Mucosa of stomach (tissue), 1 donor: ENCODE results near the gene GADD45GIP1.
"Not testable (repeated sequence)": the region's sequence is repeated elsewhere in the genome, so short reads cannot be mapped to it uniquely, and the experiment has no call there.

Source experiments
- H3K27me3 ChIP-seq: one replicate; pipeline ENCODE4 v1.7.0; 2013; ENCODE audit warnings: mild to moderate bottlenecking, low read length; ENCODE audit not compliant: control insufficient read depth, insufficient read depth
- H3K36me3 ChIP-seq: one replicate; pipeline ENCODE4 v1.7.0; 2013; ENCODE audit warnings: low read length; ENCODE audit not compliant: control insufficient read depth, insufficient read depth
- H3K4me1 ChIP-seq: one replicate; pipeline ENCODE4 v1.7.0; 2013; ENCODE audit warnings: mild to moderate bottlenecking, low read length; ENCODE audit not compliant: control insufficient read depth, insufficient read depth
- H3K4me3 ChIP-seq: one replicate; pipeline ENCODE4 v1.7.0; 2013; ENCODE audit warnings: low read length
- H3K9ac ChIP-seq: one replicate; pipeline ENCODE4 v1.7.0; 2013; ENCODE audit warnings: mild to moderate bottlenecking, low read length, moderate library complexity
- H3K9me3 ChIP-seq: one replicate; pipeline ENCODE4 v1.7.0; 2013; ENCODE audit warnings: mild to moderate bottlenecking, low read length, moderate library complexity; ENCODE audit not compliant: control insufficient read depth
- donor health status: Pancreatic carcinoma.

The GADD45GIP1 gene

DNA sequence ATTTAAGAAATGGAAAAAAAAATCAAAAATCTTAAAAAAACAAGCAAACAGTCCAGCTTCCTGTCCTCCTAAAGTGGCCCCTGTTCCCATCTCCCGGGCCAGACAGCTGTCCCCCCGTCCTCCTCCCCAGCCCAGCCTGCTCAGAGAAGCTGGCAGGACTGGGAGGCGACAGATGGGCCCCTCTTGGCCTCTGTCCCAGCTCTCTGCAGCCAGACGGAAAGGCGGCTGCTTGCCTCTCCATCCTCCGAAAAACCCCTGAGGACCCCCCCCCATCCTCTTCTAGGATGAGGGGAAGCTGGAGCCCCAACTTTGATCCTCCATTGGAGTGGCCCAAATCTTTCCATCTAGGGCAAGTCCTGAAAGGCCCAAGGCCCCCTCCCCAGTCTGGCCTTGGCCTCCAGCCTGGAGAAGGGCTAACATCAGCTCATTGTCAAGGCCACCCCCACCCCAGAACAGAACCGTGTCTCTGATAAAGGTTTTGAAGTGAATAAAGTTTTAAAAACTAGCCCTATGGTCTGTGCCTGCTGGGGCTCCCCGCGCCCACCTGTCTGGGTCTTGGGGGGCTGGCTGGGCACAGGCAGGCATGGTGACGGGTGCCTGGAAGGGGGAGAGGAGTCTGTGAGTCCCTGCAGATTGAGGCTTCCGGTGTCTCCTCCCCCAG, 3.8 kb downstream of the GADD45GIP1 start:
- peaks cover 15% of the 10 kb centered on the region for H3K36me3 ChIP-seq
- H3K9ac ChIP-seq: no peak overlapping the region
- no peaks in the 10 kb centered on the region for H3K27me3 ChIP-seq
- peaks cover 14% of the 10 kb centered on the region for H3K4me1 ChIP-seq
- no peaks in the 10 kb centered on the region for H3K9me3 ChIP-seq
- no peak overlapping the region for H3K4me3 ChIP-seq

DNA sequence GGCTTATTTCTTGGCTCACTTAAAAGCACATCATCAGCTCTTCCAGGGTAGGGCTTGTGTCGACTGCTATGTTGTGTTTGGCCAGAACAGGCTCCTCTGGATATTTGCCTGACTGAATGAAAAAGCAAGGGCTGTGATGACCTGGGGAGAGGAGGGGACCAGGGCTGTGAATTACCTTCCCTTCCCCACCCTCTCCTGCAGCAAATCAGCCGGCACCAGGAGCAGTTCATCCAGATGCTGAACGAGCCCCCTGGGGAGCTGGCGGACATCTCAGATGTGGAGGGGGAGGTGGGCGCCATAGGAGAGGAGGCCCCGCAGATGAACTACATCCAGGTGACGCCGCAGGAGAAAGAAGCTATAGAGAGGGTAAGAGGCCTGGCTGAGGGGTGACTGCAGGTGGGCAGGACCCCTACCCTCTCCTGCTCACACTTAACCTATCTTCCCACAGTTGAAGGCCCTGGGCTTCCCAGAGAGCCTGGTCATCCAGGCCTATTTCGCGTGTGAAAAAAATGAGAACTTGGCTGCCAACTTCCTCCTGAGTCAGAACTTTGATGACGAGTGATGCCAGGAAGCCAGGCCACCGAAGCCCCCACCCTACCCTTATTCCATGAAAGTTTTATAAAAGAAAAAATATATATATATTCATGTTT, 4.4 kb downstream of the GADD45GIP1 start:
- peaks cover 15% of the 10 kb centered on the region for H3K36me3 ChIP-seq
- H3K4me1 ChIP-seq: peaks cover 19% of the 10 kb centered on the region
- no peak overlapping the region for H3K9ac ChIP-seq
- H3K27me3 ChIP-seq: no peaks in the 10 kb centered on the region
- H3K9me3 ChIP-seq: no peaks in the 10 kb centered on the region
- no peak overlapping the region for H3K4me3 ChIP-seq

DNA sequence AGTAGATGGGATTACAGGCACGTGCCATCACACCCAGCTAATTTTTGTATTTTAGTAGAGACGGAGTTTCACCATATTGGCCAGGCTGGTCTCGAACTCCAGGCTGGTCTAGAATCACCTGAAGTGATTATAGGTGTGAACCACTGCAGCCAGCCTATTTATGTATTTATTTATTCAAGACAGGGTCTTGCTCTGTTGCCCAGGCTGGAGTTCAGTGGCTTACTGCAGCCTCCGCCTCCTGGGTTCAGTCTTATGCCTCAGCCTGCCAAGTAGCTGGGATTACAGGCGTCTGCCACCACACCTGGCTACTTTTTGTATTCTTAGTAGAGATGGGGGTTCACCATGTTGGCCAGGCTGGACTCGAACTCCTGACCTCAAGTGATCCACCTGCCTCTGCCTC, 5.0 kb downstream of the GADD45GIP1 start:
- not testable (repeated sequence) for H3K4me3 ChIP-seq, H3K27me3 ChIP-seq, H3K9me3 ChIP-seq, H3K9ac ChIP-seq
- Histone ChIP-seq H3K4me1 (peaks cover 25% of the 10 kb centered on the region), H3K36me3 (peaks cover 15% of the 10 kb centered on the region)

DNA sequence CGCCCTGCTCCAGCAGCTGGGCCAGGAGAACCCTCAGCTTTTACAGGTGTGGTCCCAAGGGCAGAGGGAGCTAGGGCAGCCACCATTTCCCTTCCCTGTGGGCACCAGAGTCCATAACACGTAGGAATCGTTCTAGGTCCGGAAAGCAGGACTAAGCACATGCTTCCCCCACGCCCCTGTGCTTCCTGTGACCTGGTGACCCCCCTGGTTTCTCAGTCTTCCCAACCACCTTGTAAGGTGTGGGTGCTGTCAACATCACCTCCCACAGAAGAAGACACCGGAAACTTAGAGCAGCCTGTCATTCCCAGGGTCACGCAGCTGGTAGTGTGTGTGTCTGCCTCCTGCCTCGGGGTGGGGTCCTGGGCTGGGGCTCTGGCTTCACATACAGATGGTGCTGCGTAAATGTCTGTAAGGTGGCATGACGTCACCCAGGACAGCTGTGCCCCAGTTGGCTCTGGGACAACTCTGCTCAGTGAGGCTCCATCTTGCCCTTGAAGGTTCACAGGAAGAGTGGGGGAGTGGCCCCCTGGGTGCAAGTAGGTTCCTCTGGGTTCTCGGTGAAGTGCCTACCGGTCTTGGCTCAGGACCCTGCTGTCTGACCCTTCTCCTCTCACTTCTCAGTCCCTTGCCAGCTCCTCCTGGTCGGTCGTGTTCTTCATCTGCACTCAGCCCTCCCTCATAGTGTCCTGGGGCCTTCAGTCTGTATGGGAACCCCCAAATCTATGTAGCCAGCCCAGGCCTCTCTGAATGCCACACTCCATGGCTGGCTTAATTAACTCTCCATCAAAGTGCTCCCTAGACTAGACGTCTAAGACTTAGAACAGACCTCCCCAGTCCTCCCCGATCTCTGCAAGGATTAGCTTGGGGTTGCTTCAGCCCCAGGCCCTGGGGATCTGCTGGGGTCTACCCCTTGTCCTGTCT, 7.4 kb downstream of the GADD45GIP1 start:
- Histone ChIP-seq H3K9ac (no peak overlapping the region), H3K4me1 (peaks cover 26% of the 10 kb centered on the region), H3K36me3 (peaks cover 15% of the 10 kb centered on the region), H3K9me3 (no peaks in the 10 kb centered on the region), H3K4me3 (no peak overlapping the region), H3K27me3 (no peaks in the 10 kb centered on the region)

DNA sequence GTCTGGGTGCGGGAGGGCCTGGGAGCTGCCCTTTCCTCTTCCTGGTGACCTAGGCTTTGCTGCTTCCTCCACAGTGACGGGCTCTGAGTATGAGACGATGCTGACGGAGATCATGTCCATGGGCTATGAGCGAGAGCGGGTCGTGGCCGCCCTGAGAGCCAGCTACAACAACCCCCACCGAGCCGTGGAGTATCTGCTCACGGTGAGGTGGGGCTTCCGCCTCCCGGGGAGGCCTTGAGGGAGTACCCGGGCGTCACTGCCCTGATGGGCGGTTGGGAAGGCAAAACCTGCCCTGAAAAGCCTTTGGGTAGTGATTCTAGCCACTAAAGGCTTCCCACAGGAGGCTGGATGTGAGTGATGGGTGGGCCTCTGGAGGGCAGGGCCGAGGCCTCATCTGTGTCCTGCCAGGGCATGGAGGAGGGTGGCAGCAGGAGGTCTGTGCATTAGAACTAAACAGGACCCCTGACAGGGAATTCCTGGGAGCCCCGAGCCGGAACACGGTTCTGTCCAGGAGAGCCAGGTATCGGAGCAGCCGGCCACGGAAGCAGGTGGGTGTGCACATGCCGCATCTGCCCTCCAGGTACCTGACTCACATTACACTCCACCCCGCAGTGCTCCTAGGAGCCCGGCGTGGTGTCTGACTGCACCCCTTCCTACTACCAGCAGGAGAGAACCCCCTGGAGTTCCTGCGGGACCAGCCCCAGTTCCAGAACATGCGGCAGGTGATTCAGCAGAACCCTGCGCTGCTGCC, 8.2 kb downstream of the GADD45GIP1 start:
- Histone ChIP-seq H3K9me3 (no peaks in the 10 kb centered on the region), H3K4me3 (no peak overlapping the region), H3K4me1 (peaks cover 20% of the 10 kb centered on the region), H3K36me3 (peaks cover 15% of the 10 kb centered on the region), H3K9ac (no peak overlapping the region), H3K27me3 (no peaks in the 10 kb centered on the region)

DNA sequence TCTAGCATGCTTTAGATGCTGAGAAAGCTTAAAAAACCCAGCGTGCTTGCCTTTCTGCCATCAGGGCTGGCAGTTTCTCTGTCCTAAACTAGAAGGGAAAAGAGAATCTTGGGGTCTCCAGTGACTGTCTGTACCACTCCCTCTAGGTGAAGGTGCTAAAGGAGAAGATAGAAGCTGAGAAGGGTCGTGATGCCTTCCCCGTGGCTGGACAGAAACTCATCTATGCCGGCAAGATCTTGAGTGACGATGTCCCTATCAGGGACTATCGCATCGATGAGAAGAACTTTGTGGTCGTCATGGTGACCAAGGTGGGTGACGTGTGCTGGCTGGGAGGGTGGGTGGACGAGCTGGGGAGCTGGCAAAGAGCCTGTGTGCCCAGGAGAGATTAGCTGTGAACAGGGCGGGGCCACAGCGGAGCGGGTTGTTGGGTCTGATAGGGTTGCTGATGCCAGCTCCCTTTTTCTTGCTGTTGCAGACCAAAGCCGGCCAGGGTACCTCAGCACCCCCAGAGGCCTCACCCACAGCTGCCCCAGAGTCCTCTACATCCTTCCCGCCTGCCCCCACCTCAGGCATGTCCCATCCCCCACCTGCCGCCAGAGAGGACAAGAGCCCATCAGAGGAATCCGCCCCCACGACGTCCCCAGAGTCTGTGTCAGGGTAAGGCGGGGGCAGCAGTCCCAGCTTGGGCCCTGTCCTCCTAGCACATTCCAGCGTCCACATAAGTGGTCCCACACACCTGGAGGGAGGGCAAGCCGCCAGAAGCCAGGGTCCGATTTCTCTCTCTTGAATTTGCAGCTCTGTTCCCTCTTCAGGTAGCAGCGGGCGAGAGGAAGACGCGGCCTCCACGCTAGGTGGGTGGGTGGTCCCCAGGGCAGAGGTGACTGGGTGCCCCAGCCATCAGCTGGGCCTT, 9.1 kb downstream of the GADD45GIP1 start:
- peaks cover 28% of the 10 kb centered on the region for H3K4me1 ChIP-seq

DNA sequence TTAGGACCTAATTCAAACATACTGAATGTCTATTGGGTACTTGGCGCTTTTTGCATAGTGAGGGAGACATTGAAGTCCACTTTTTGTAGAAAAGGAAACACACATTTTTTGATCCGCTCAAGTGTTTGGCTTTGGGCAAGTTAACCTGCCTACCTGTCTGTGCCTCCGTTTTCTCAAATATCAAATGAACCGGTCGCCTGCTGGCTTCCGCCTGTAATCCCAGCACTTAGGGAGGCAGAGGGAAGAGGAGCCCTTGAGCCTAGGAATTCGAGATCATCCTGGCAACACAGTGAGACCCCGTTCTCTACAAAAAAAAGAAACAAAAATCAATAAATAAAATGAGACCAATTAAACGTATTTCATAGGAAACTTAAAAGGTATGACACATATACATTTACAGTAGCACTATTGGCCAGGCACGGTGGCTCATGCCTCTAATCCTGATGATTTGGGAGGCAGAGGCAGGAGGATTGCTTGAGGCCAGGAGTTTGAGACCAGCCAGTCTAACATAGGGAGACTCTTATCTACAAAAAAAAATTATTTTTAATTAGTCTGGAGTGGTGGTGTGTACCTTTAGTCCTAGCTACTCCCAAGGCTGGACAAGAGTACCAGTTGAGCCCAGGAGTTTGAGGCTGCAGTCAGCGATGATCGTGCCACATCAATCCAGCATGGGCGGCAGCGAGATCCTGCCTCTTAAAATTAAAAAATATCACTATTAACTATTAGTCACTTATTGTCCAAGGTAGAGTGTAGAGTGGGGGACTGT, 10.1 kb downstream of the GADD45GIP1 start:
- Histone ChIP-seq H3K4me1 (peaks cover 28% of the 10 kb centered on the region), H3K9ac (peak overlapping the region; percentile 69), H3K9me3 (no peaks in the 10 kb centered on the region), H3K27me3 (no peaks in the 10 kb centered on the region), H3K4me3 (no peak overlapping the region), H3K36me3 (peaks cover 28% of the 10 kb centered on the region)

More for the DNA sequence above, 9.1 kb downstream of the GADD45GIP1 start:
- H3K27me3 ChIP-seq: no peaks in the 10 kb centered on the region
- H3K36me3 ChIP-seq: peaks cover 22% of the 10 kb centered on the region
- no peaks in the 10 kb centered on the region for H3K9me3 ChIP-seq
- H3K4me3 ChIP-seq: no peak overlapping the region
- H3K9ac ChIP-seq: no peak overlapping the region

DNA sequence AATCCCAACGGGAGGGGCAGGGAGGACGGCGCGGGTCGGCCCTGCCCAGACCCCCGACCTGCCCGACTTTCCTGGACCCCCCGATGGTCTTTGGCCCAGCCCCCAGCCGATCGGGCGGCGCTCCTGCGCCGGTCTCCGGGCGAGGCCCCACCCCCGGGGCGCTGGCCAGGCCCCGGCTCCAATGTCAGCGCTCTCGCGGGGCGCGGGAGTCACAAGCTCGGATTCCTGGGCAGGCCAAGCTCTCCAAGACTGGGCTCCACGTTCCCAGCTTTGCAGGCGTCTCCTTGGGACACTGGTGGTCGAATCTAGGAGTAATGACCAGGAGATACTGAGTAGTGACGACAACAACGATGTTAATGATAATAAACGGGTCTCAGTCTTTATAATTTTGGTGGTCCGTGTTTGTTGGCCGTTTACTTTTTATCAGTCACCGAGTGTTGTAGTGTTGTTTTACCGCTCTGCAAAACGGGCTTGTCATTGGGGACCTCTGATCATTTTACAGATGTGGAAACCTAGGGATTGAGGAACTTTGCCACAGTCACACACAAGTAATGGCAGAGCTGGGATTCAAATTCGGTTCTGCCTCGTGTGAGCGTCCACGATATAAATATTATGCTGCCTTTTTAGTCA, 10.8 kb downstream of the GADD45GIP1 start:
- H3K4me1 ChIP-seq: peaks cover 33% of the 10 kb centered on the region
- H3K9me3 ChIP-seq: no peaks in the 10 kb centered on the region
- peak overlapping the region; percentile 53 for H3K4me3 ChIP-seq
- H3K27me3 ChIP-seq: no peaks in the 10 kb centered on the region
- H3K36me3 ChIP-seq: peaks cover 28% of the 10 kb centered on the region
- peak overlapping the region; percentile 69 for H3K9ac ChIP-seq

DNA sequence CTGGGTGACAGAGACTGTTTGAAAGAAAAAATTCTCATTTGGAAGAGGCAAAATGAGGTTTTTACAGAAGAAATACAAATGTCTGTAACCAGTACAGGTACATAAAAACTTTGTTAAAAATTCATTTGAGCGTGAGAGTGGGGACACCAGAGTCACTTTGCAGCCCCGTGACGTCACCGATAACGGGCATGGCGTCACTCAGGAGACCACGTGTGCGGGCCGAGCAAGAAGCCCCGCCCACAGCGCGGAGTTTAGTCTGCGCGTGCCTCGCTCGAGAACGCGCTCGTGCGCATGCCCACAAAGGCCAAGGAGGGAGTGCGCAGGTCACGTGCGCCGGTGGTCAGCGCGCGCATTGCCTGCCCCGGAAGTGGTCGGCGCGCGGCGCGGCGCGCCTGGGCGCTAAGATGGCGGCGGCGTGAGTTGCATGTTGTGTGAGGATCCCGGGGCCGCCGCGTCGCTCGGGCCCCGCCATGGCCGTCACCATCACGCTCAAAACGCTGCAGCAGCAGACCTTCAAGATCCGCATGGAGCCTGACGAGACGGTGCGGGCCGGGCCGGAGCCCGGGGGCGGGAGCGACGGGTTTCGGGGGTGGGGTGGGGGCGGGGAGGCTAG, 11.4 kb downstream of the GADD45GIP1 start, which contains the start of gene RAD23A:
Gene RAD23A, plus strand, starts transcription at position 384 of the 613 bp plus-strand sequence. Its CDS starts 87 bp downstream, at position 471.
- peak within 1 kb of the TSS; percentile 69 for H3K9ac ChIP-seq
- no peaks in the 10 kb centered on the region for H3K27me3 ChIP-seq
- peak within 1 kb of the TSS; percentile 53 for H3K4me3 ChIP-seq
- H3K9me3 ChIP-seq: no peaks in the 10 kb centered on the region
- H3K36me3 ChIP-seq: peaks cover 33% of the 10 kb centered on the region
- peaks cover 39% of the 10 kb centered on the region for H3K4me1 ChIP-seq
